Measurements from ENCODE around the gene UBE2J1.

Gene UBE2J1

GRCh38 chr6:89286516-89286915 lies 66.0 kb downstream of the UBE2J1 start:
- no peak for DNase-seq

DNA sequence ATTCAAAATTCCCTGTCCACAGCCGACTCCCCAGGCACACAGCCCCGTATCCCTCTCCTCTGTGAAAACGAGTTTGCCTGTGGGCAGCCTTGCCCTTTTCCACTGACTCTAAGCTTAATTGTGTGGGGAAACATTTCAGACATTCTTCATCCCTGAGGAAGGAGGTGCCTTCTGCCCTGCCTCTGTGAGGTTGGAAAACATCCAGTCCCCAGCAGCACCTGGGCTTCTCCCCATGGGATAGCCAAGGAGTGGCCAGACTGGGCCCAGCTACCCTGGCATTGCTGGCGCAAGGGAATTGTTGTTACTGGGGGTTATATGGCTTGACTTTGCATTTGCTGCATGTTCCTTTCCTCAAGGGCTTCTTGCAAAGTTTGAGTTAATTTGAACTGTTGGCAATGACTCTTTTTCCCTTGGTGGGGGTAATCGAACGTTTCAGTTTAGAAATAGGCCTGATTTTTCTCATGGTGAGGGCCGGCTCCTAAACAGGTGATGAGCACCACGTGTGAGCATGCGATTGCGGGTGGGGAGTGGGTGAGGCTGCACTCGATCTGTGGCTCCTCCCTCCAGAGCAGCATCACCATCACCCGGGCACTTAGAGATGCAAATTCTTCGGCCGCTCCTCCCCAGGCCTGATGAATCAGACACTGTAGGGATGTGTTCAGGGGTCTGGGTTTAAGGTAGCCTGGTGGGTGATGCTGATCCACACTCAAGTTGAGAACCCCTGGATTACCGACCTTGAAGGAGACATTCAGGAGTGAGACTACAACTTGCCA lies 67.4 kb downstream of the UBE2J1 start:
- no peak for DNase-seq

DNA sequence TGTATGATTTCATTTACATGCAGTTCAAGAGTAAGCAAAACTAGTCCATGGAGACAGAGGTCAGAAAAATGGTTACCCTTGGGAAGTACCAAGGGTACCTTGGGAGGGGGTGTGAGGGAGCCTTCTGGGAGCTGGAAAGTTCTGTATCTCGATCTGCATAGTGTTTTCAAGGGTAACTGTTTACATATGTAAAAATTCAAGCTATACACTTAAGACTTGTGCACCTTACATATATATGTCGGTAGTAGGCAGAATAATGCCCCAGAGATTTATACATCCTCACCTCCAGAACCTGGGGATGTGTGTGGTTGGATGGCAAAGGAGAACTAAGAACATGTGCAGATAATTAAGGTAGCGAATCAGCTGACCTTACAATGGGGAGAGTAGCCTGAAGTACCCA lies 68.4 kb downstream of the UBE2J1 start:
- no peak for DNase-seq

GRCh38 chr6:89282749-89283148 lies 69.8 kb downstream of the UBE2J1 start:
- no peak for DNase-seq

GRCh38 chr6:89281779-89282246 lies 70.7 kb downstream of the UBE2J1 start:
- no peak for DNase-seq

GRCh38 chr6:89278956-89279355 lies 73.6 kb downstream of the UBE2J1 start:
- DNase-seq = no peak

All from NCI-H1694 treated with DMSO at 0.1 percent for 48 hours (cell line).